Activated naive CD4-positive, alpha-beta T cell treated with anti-CD3 and anti-CD28 coated beads, Interleukin-2, amount 50 U/mL, for 16 hours (primary cell): Measurements from ENCODE around the gene HELQ.

Experiments
- DNase-seq: peaks from one replicate; pipeline ENCODE4 v3.0.0-alpha.2; 2020

The HELQ gene

DNA sequence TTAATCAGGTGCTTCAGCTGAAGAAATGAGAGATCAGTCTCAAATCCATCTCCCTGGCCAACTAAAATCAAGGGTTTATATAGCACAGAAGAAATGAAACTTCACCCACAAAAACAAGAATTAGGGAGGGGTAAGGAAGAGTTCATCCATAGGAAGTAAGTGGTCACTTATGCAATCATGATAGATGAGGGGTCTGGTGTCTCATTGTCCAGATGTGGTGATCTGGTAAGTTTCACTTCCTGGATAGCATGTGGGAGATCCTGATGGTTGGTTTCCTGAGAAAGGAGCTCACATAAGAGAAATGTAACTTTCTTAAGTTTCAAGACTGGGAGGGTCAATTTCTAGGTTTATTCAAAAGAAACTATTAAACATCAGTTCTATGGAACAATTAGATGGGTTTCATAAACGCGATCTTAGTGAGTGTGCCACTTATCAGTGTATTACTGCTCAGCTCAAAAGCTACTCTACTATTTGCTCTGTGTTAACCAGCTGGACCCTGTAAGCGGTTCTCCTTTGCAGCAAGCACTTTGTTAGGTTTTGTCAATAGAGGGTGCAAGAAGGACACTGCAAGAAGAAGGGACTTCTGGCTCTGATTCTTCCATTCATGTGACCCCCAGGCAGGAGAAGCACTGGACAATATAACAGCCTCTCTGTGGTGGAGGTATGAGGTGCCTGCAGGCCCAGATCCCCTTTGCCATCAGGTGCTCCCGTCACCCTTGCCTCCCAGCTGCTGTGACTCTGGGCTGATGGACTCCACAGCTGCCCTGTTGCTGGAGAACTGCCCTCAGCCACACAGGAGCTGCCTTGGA is 85.6 kb downstream of the HELQ start:
- no peak for DNase-seq

DNA sequence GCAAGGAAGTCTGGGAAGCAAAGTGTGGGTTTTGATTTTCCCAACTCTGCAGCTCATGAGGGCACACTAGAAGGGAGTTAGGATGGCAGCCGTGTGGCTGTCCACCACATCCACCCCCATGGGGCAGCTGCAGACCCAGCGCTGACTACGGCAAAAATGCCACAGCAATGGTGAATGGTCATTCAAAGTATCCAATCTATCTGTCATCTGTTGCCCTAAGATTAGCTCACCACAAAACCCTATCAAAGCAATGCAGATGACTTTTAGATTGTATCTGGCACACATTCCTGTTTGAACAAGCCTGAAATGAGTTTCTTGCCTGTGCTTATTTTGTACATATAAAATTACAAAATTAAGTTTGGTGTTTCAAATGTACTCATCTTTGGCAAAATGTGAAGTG is 91.3 kb downstream of the HELQ start:
- no peak for DNase-seq

DNA sequence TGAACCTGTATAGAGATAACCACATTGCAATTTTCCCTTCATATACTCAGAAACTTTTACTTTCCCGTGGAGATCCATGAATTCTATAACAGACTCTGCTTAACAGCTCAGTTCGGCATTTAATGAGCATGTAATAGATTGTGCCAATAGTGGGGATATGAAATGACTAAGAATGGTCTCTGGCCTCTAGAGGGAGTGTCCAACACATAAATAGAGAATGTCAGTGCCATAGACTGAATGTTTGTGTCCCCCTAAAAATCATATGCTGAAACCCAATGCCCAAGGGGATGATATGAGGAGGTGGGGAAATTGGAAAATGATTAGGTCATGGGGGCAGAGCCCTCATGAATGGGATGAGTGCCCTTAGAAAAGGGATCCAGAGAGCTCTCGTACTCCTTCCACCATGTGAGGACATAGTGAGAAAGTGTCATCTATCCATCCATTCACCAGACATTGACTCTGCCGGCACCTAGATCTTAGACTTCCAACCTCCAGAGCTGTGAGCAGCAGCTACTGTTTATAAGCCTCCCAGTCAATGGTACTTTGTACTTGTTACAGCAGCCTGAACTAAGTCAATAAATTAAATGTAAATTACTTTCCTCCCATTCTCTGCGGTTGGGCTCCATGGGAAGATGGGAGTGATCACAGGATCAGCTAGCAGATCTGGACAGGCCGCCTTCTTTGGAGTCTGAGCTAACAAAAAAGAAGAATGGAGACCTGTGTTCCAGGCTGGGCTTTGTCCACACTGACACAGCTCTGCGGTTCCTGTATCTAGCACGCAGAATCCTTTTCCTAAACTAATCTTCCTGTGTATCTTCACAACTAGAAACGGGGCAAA is 92.9 kb downstream of the HELQ start:
- no peak for DNase-seq

DNA sequence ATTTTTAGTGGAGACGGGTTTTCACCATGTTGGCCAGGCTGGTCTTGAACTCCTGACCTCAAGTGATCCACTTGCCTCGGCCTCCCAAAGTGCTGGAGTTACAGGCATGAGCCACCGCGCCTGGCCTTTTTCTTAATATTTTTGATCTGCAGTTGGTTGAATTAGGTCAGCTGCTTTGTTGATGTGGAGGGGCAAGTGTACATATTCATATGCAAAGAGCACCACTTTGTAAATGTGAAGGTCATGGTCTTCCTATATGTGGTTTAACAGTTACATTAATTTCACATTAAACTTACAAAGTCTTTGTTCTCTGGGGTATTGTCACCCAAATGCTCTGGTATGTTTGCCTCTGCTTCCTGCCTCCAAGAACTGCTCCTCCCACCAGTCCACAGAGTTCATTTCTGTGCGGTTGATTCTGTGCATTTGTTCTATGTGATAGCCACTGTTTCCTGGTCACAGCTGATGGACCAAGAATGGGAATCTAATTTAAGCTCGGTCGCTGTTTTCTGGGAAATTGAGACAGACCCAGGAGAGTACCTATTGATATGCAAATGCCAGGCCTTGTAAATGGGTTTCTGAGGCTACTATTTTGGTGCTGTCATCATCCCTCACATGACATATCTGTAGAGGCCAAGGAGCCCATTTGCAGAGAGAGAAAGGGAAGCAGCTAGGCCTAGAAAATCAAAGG is 94.1 kb downstream of the HELQ start:
- DNase-seq = no peak

DNA sequence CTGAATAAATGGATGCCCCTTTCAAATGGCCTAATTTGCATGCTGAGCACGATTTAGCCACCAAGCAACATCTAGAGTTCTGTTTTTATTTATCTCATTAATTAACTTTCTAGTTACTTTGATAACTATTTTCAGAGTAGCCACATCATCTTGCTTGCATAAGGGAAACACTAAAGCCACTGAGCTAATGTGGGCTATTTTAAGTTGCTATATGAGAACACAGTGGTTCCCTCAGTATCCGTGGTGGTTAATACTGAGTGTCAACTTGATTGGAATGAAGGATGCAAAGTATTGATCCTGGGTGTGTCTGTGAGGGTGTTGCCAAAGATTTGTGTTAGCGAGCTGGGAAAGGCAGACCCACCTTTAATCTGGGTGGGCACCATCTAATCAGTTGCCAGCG is 95.6 kb downstream of the HELQ start:
- DNase-seq = no peak

DNA sequence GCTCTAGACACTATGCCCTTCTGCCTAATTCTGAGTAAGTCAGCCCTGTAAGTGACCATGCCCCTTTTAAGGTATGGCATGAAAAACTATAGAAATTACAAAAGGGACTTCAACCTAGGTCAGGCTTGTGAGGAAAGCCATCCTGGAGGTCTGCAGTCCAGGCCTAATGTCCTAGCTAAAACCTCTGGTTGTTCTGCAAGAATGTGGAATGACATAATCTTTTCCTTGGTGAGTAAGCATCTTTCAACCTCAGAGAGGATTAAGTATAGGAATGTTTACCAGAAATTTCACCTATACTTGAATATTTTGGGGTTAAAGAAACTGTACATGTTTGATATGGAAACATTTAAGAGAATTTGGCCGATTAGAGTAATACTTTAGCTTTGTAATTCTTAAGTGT is 97.2 kb downstream of the HELQ start:
- no peak for DNase-seq
